GM21526 (cell line): Measurements from ENCODE around the gene USP2.

Experiments
- ATAC-seq: cut with Tn5 transposase; IDR thresholded peaks from one replicate; pipeline ENCODE4 v1.9.1; 2021; ENCODE audit warnings: moderate library complexity; ENCODE audit not compliant: unreplicated experiment, low FRiP score

The USP2 gene

GRCh38 chr11:119332111-119332765 lies 49.3 kb downstream of the USP2 start:
- no peak for ATAC-seq

GRCh38 chr11:119330237-119330636 lies 51.3 kb downstream of the USP2 start:
- no peak for ATAC-seq

- no peak for ATAC-seq
These were observed 52.2 kb downstream of the USP2 start for GRCh38 chr11:119329320-119329719.

- ATAC-seq = no peak
These were observed 57.3 kb downstream of the USP2 start for GRCh38 chr11:119324189-119324588.

- no peak for ATAC-seq
These were observed 57.9 kb downstream of the USP2 start for GRCh38 chr11:119323532-119324033.

- ATAC-seq = no peak
These were observed 58.5 kb downstream of the USP2 start for GRCh38 chr11:119322921-119323531.

- ATAC-seq = no peak
These were observed 59.1 kb downstream of the USP2 start for GRCh38 chr11:119322360-119322739.

GRCh38 chr11:119320776-119321524 lies 60.5 kb downstream of the USP2 start:
- ATAC-seq = peak; percentile 43

- ATAC-seq = no peak
These were observed 61.2 kb downstream of the USP2 start for GRCh38 chr11:119320240-119320775.

GRCh38 chr11:119319700-119320239 lies 61.7 kb downstream of the USP2 start:
- no peak for ATAC-seq

GRCh38 chr11:119319136-119319699 lies 62.3 kb downstream of the USP2 start:
- no peak for ATAC-seq

- no peak for ATAC-seq
These were observed 63.0 kb downstream of the USP2 start for GRCh38 chr11:119318240-119319135.

GRCh38 chr11:119317592-119318239 lies 63.8 kb downstream of the USP2 start:
- ATAC-seq = no peak

- no peak for ATAC-seq
These were observed 64.5 kb downstream of the USP2 start, which contains the start of gene MCAM for GRCh38 chr11:119316729-119317591. TSS of gene MCAM (minus strand) at chr11:119317130. CDS start at chr11:119317101, 29 bp downstream.

- ATAC-seq = no peak
These were observed 65.3 kb downstream of the USP2 start for GRCh38 chr11:119316016-119316728.

- ATAC-seq = no peak
These were observed 66.1 kb downstream of the USP2 start for GRCh38 chr11:119315131-119316015.

GRCh38 chr11:119314726-119315125 lies 66.8 kb downstream of the USP2 start:
- ATAC-seq = no peak
